Duodenal mucosa (tissue), 2 donors: Measurements from ENCODE around the gene PABPN1.

ENCODE experiments used
- H3K27ac ChIP-seq: one replicate; pipeline ENCODE4 v1.7.0; 2013; ENCODE audit warnings: low read depth, low read length
- H3K27me3 ChIP-seq, 2 donors: one replicate each; pipeline ENCODE4 v1.7.0; 2013; ENCODE audit warnings: low read length in 2 of 2, control low read depth in 1 of 2; ENCODE audit not compliant: insufficient read depth in 2 of 2, control insufficient read depth in 1 of 2
- H3K36me3 ChIP-seq, 2 donors: one replicate each; pipeline ENCODE4 v1.7.0; 2013; ENCODE audit warnings: low read length in 2 of 2, control low read depth in 1 of 2; ENCODE audit not compliant: insufficient read depth in 2 of 2, control insufficient read depth in 1 of 2
- H3K4me1 ChIP-seq, 2 donors: one replicate each; pipeline ENCODE4 v1.7.0; 2013; ENCODE audit warnings: low read length in 2 of 2, control low read depth in 1 of 2; ENCODE audit not compliant: insufficient read depth in 2 of 2, control insufficient read depth in 1 of 2
- H3K4me3 ChIP-seq, 2 donors: one replicate each; pipeline ENCODE4 v1.7.0; 2013; ENCODE audit warnings: low read length in 2 of 2, low read depth in 1 of 2
- H3K9ac ChIP-seq, 2 donors: one replicate each; pipeline ENCODE4 v1.7.0; 2013; ENCODE audit warnings: low read length in 2 of 2, low read depth in 1 of 2
- H3K9me3 ChIP-seq, 2 donors: one replicate each; pipeline ENCODE4 v1.7.0; 2013; ENCODE audit warnings: low read length in 2 of 2, control low read depth in 1 of 2; ENCODE audit not compliant: control insufficient read depth in 1 of 2

Gene PABPN1

GRCh38 chr14:23359167-23359626 is 37.9 kb downstream of the PABPN1 start:
- H3K27me3 ChIP-seq, result peaks cover 17 to 18% of the 10 kb centered on the region in 2 donors

GRCh38 chr14:23359722-23360447 is 38.6 kb downstream of the PABPN1 start:
- Histone ChIP-seq H3K27me3 (peaks cover 14 to 24% of the 10 kb centered on the region in 2 donors), H3K27ac (no peak overlapping the region), H3K4me3 (no peak overlapping the region), H3K36me3 (no peaks in the 10 kb centered on the region), H3K9me3 (no peaks in the 10 kb centered on the region), H3K4me1 (peaks cover 0 to 4% of the 10 kb centered on the region in 2 donors), H3K9ac (no peak overlapping the region)

More at GRCh38 chr14:23359167-23359626, 37.9 kb downstream of the PABPN1 start:
- Histone ChIP-seq H3K4me1 (peaks cover 0 to 2% of the 10 kb centered on the region in 2 donors), H3K9me3 (no peaks in the 10 kb centered on the region), H3K27ac (no peak overlapping the region), H3K9ac (no peak overlapping the region), H3K36me3 (no peaks in the 10 kb centered on the region), H3K4me3 (no peak overlapping the region)

GRCh38 chr14:23360496-23360895 is 39.2 kb downstream of the PABPN1 start:
- Histone ChIP-seq H3K27ac (no peak overlapping the region), H3K36me3 (no peaks in the 10 kb centered on the region), H3K9ac (no peak overlapping the region), H3K9me3 (no peaks in the 10 kb centered on the region), H3K4me3 (no peak overlapping the region), H3K27me3 (peaks cover 9 to 23% of the 10 kb centered on the region in 2 donors), H3K4me1 (peaks cover 0 to 4% of the 10 kb centered on the region in 2 donors)

GRCh38 chr14:23361320-23361719 is 40.1 kb downstream of the PABPN1 start:
- no peaks in the 10 kb centered on the region for H3K9me3 ChIP-seq
- H3K27me3 ChIP-seq, result peaks cover 8 to 21% of the 10 kb centered on the region in 2 donors
- no peaks in the 10 kb centered on the region for H3K36me3 ChIP-seq
- H3K9ac ChIP-seq, result no peak overlapping the region
- no peak overlapping the region for H3K27ac ChIP-seq
- H3K4me1 ChIP-seq, result peaks cover 0 to 4% of the 10 kb centered on the region in 2 donors
- H3K4me3 ChIP-seq, result no peak overlapping the region

GRCh38 chr14:23361763-23362162 is 40.5 kb downstream of the PABPN1 start:
- Histone ChIP-seq H3K9ac (no peak overlapping the region), H3K27ac (peak overlapping the region; percentile 5), H3K36me3 (no peaks in the 10 kb centered on the region), H3K4me1 (peaks cover 0 to 4% of the 10 kb centered on the region in 2 donors), H3K27me3 (peaks cover 9 to 22% of the 10 kb centered on the region in 2 donors), H3K4me3 (no peak overlapping the region), H3K9me3 (no peaks in the 10 kb centered on the region)

GRCh38 chr14:23362200-23362599 is 40.9 kb downstream of the PABPN1 start:
- Histone ChIP-seq H3K9me3 (no peaks in the 10 kb centered on the region), H3K36me3 (no peaks in the 10 kb centered on the region), H3K9ac (no peak overlapping the region), H3K4me3 (no peak overlapping the region), H3K27me3 (peaks cover 13 to 24% of the 10 kb centered on the region in 2 donors), H3K4me1 (peaks cover 0 to 4% of the 10 kb centered on the region in 2 donors), H3K27ac (no peak overlapping the region)

GRCh38 chr14:23364164-23365035 is 43.1 kb downstream of the PABPN1 start:
- Histone ChIP-seq H3K36me3 (no peaks in the 10 kb centered on the region), H3K27me3 (peaks cover 14 to 28% of the 10 kb centered on the region in 2 donors), H3K4me3 (peak overlapping the region; percentile 40 to 48), H3K9ac (peak overlapping the region; percentile 14 to 51), H3K27ac (peak overlapping the region; percentile 66), H3K9me3 (no peaks in the 10 kb centered on the region), H3K4me1 (peaks cover 0 to 4% of the 10 kb centered on the region in 2 donors)

GRCh38 chr14:23365036-23365731 is 43.9 kb downstream of the PABPN1 start, which contains the start of gene EFS:
Gene EFS, minus strand, starts transcription at chr14:23365172. Its CDS starts 147 bp downstream, at chr14:23365025.
- no peaks in the 10 kb centered on the region for H3K36me3 ChIP-seq
- no peaks in the 10 kb centered on the region for H3K9me3 ChIP-seq
- H3K4me3 ChIP-seq, result peak within 1 kb of the TSS; percentile 40 to 53
- peaks cover 14 to 28% of the 10 kb centered on the region in 2 donors for H3K27me3 ChIP-seq
- peak within 1 kb of the TSS; percentile 40 to 51 for H3K9ac ChIP-seq
- H3K4me1 ChIP-seq, result peaks cover 0 to 4% of the 10 kb centered on the region in 2 donors
- H3K27ac ChIP-seq, result peak within 1 kb of the TSS; percentile 72

GRCh38 chr14:23365732-23366425 is 44.6 kb downstream of the PABPN1 start:
- Histone ChIP-seq H3K9me3 (no peaks in the 10 kb centered on the region), H3K9ac (peak overlapping the region in 1 of 2 donors; percentile 40), H3K36me3 (no peaks in the 10 kb centered on the region), H3K27ac (peak overlapping the region; percentile 72), H3K4me1 (peaks cover 0 to 4% of the 10 kb centered on the region in 2 donors), H3K27me3 (peaks cover 14 to 28% of the 10 kb centered on the region in 2 donors), H3K4me3 (peak overlapping the region; percentile 34 to 53)
